IPS-18a (cell line): Measurements from ENCODE around the gene SLC25A29.
"Not testable (repeated sequence)": the region's sequence is repeated elsewhere in the genome, so short reads cannot be mapped to it uniquely, and the experiment has no call there.

ENCODE experiments used
- H3K27ac ChIP-seq: one replicate; pipeline ENCODE4 v1.5.1; 2013; ENCODE audit warnings: low read length
- H3K27me3 ChIP-seq: one replicate; pipeline ENCODE4 v1.6.1; 2013; ENCODE audit warnings: mild to moderate bottlenecking, low read length; ENCODE audit not compliant: control insufficient read depth, insufficient read depth
- H3K36me3 ChIP-seq: one replicate; pipeline ENCODE4 v1.6.1; 2013; ENCODE audit warnings: low read depth, low read length; ENCODE audit not compliant: control insufficient read depth
- H3K4me1 ChIP-seq: one replicate; pipeline ENCODE4 v1.6.1; 2013; ENCODE audit warnings: low read depth, low read length; ENCODE audit not compliant: control insufficient read depth
- H3K4me3 ChIP-seq: one replicate; pipeline ENCODE4 v1.5.1; 2013; ENCODE audit warnings: low read length
- H3K9ac ChIP-seq: one replicate; pipeline ENCODE4 v1.6.1; 2013; ENCODE audit warnings: mild to moderate bottlenecking, low read length, moderate library complexity
- H3K9me3 ChIP-seq: one replicate; pipeline ENCODE4 v1.6.1; 2013; ENCODE audit warnings: low read depth, low read length; ENCODE audit not compliant: control insufficient read depth

SLC25A29 gene

GRCh38 chr14:100306101-100306997, at the start of gene SLC25A29:
Gene SLC25A29, minus strand, starts transcription at chr14:100306444. Its CDS starts 212 bp downstream, at chr14:100306232.
- peak within 1 kb of the TSS; percentile 90 for H3K9ac ChIP-seq
- peaks cover 7% of the 10 kb centered on the region for H3K27me3 ChIP-seq
- H3K9me3 ChIP-seq = no peaks in the 10 kb centered on the region
- H3K36me3 ChIP-seq = no peaks in the 10 kb centered on the region
- peak within 1 kb of the TSS; percentile 64 for H3K27ac ChIP-seq
- peaks cover 5% of the 10 kb centered on the region for H3K4me1 ChIP-seq
- H3K4me3 ChIP-seq = peak within 1 kb of the TSS; percentile 84

DNA sequence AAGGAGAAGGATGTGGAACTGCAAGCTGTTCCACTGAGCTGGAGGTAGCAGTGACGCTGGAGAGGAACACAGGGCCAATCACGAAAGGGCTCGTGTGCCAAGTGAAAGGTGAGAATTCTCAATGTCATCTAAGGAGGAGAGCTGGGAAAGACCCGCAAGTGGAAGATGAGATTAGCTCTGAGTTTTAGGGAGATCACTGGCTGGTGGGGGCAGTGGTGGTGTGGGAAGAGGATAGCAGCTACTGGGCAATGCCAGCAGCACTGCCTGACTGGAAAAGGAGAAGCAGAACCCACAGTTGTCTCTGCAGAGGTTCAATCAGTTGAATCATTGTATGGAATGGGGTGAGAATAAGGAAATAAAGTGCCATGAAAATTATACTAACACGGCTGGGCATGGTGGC, 44.7 kb upstream of the SLC25A29 start:
- no peaks in the 10 kb centered on the region for H3K9me3 ChIP-seq
- peaks cover 79% of the 10 kb centered on the region for H3K36me3 ChIP-seq
- no peak overlapping the region for H3K4me3 ChIP-seq
- H3K4me1 ChIP-seq = no peaks in the 10 kb centered on the region
- no peaks in the 10 kb centered on the region for H3K27me3 ChIP-seq
- H3K9ac ChIP-seq = no peak overlapping the region
- H3K27ac ChIP-seq = no peak overlapping the region

- Histone ChIP-seq H3K4me3 (no peak overlapping the region), H3K27me3 (no peaks in the 10 kb centered on the region), H3K4me1 (no peaks in the 10 kb centered on the region), H3K9ac (no peak overlapping the region), H3K9me3 (no peaks in the 10 kb centered on the region), H3K36me3 (peaks cover 76% of the 10 kb centered on the region), H3K27ac (no peak overlapping the region)
These were observed 44.2 kb upstream of the SLC25A29 start for GRCh38 chr14:100350276-100350926.

GRCh38 chr14:100348784-100349685, 42.8 kb upstream of the SLC25A29 start:
- Histone ChIP-seq H3K9me3 (no peaks in the 10 kb centered on the region), H3K36me3 (peaks cover 65% of the 10 kb centered on the region), H3K4me3 (no peak overlapping the region), H3K4me1 (no peaks in the 10 kb centered on the region), H3K27me3 (no peaks in the 10 kb centered on the region), H3K9ac (no peak overlapping the region), H3K27ac (no peak overlapping the region)

GRCh38 chr14:100348253-100348729, 42.0 kb upstream of the SLC25A29 start:
- Histone ChIP-seq H3K27me3 (no peaks in the 10 kb centered on the region), H3K27ac (no peak overlapping the region), H3K36me3 (peaks cover 58% of the 10 kb centered on the region), H3K9ac (no peak overlapping the region), H3K4me1 (no peaks in the 10 kb centered on the region), H3K4me3 (no peak overlapping the region), H3K9me3 (no peaks in the 10 kb centered on the region)

- H3K27me3 ChIP-seq = no peaks in the 10 kb centered on the region
- H3K9me3 ChIP-seq = no peaks in the 10 kb centered on the region
- no peak overlapping the region for H3K9ac ChIP-seq
- H3K27ac ChIP-seq = no peak overlapping the region
- H3K4me3 ChIP-seq = no peak overlapping the region
- no peaks in the 10 kb centered on the region for H3K4me1 ChIP-seq
- peaks cover 55% of the 10 kb centered on the region for H3K36me3 ChIP-seq
These were observed 40.3 kb upstream of the SLC25A29 start for GRCh38 chr14:100346306-100347091.

DNA sequence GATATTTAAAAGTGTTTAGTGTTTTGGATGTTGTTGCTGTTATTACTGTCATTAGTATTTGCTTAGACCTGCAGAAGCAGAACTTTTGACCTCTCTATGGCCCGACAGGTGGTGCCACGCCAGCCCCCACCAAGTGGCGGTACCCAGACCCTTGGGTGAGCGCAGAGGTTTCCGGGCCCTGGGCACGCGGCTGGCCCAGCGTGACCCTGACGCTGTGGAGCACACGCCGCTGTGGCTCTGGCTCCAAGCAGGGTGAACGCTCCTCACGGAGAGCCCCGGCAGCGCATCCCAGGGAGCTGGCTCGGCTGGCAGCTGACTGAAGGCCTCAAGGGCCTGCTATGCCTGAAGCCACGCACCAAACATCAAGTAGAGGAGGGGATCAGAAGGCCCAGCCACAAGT, 39.5 kb upstream of the SLC25A29 start:
- Histone ChIP-seq H3K9ac (no peak overlapping the region), H3K9me3 (no peaks in the 10 kb centered on the region), H3K36me3 (peaks cover 49% of the 10 kb centered on the region), H3K4me1 (no peaks in the 10 kb centered on the region), H3K4me3 (no peak overlapping the region), H3K27me3 (no peaks in the 10 kb centered on the region), H3K27ac (no peak overlapping the region)

DNA sequence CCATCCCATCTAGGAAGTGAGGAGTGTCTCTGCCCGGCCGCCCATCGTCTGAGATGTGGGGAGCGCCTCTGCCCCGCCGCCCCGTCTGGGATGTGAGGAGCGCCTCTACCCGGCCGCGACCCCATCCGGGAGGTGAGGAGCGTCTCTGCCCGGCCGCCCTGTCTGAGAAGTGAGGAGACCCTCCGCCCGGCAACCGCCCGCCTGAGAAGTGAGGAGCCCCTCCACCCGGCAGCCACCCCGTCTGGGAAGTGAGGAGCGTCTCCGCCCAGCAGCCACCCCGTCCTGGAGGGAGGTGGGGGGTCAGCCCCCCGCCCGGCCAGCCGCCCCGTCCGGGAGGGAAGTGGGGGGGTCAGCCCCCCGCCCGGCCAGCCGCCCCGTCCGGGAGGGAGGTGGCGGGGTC, 38.4 kb upstream of the SLC25A29 start:
- H3K27ac ChIP-seq, H3K4me1 ChIP-seq, H3K9me3 ChIP-seq, H3K27me3 ChIP-seq, H3K9ac ChIP-seq, H3K4me3 ChIP-seq: not testable (repeated sequence)
- H3K36me3 ChIP-seq = peaks cover 54% of the 10 kb centered on the region

DNA sequence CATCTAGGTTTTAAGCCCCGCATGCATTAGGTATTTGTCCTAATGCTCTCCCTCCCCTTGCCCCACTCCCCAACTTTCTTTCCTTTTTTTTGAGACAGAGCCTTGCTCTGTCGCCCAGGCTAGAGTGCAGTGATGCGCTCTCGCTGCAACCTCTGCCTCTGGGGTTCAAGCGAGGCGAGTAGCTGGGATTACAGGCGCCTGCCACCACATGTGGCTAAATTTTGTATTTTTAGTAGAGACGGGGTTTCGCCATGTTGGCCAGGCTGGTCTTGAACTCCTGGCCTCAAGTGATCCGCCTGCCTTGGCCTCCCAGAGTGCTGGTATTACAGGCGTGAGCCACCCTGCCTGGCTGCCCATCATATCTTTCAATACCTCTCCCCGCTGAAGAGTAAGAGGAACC, 36.6 kb upstream of the SLC25A29 start:
- not testable (repeated sequence) for H3K27me3 ChIP-seq, H3K4me1 ChIP-seq, H3K4me3 ChIP-seq, H3K27ac ChIP-seq, H3K9ac ChIP-seq, H3K9me3 ChIP-seq
- H3K36me3 ChIP-seq = peaks cover 39% of the 10 kb centered on the region

- H3K9ac ChIP-seq = no peak overlapping the region
- no peaks in the 10 kb centered on the region for H3K27me3 ChIP-seq
- H3K4me3 ChIP-seq = no peak overlapping the region
- no peaks in the 10 kb centered on the region for H3K9me3 ChIP-seq
- H3K36me3 ChIP-seq = peaks cover 37% of the 10 kb centered on the region
- H3K27ac ChIP-seq = no peak overlapping the region
- H3K4me1 ChIP-seq = no peaks in the 10 kb centered on the region
These were observed 36.0 kb upstream of the SLC25A29 start for GRCh38 chr14:100342195-100342594.
